ENCODE data around the gene PCSK1. TPM values are rescaled to one million over a fixed set of nuclear protein-coding genes. Genes with fewer than 3 reads are reported as not detected.

Gene PCSK1
- total and polyA plus RNA-seq, 8 donors = 0.18 to 4.8 (median 0.58) TPM; not detected in 4

GRCh38 chr5:96476654-96477053 lies 43.6 kb upstream of the PCSK1 start:
- no peak for DNase-seq
- no peak overlapping the region for H3K27ac ChIP-seq

DNA sequence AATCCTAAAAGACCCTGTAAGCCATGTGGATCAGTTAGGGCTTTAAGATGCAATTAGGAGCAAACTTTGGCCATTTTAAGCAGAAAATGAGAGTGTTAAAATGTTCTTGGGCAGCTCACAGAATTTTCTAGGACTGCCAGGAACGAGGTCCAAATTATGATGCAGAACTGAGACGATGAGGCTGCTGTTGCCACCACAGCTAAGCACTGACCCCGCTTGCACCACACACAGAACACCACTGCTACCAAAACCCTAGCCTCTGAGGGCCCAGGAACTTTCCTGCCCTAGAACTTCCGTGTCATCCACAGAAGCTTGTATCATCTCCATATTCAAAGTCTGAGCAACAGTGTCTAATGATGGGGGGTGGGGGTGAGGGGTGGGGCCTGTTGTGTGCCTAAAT lies 41.0 kb upstream of the PCSK1 start:
- Histone ChIP-seq H3K36me3 (no peaks in the 10 kb centered on the region), H3K27me3 (no peaks in the 10 kb centered on the region), H3K27ac (no peak overlapping the region), H3K4me3 (no peak overlapping the region), H3K9me3 (no peaks in the 10 kb centered on the region), H3K4me1 (no peaks in the 10 kb centered on the region)
- 78 to 87% (median 83%) methylated on average over 4 of the region's 4 CpGs for WGBS, 5 donors
- TF ChIP-seq POLR2AphosphoS5 (IDR thresholded peaks at IDR 0.05) (no peak), CTCF (IDR thresholded peaks at IDR 0.05) (no peak), EP300 (IDR thresholded peaks at IDR 0.05) (no peak), POLR2A (IDR thresholded peaks at IDR 0.05) (no peak)
- intact Hi-C loops (cut with DNase I; ENCODE audit: low total_unique reads) = no loop called here
- no peak for DNase-seq

More at GRCh38 chr5:96476654-96477053, 43.6 kb upstream of the PCSK1 start:
- H3K9me3 ChIP-seq = no peaks in the 10 kb centered on the region
- H3K36me3 ChIP-seq = no peaks in the 10 kb centered on the region
- H3K4me3 ChIP-seq = no peak overlapping the region
- H3K4me1 ChIP-seq = no peaks in the 10 kb centered on the region
- no peaks in the 10 kb centered on the region for H3K27me3 ChIP-seq
- WGBS, 5 donors = 67 to 90% (median 86%) methylated on average over 3 of the region's 3 CpGs
- intact Hi-C loops (cut with DNase I; ENCODE audit: low total_unique reads) = no loop called here
- TF ChIP-seq CTCF (IDR thresholded peaks at IDR 0.05) = no peak
- TF ChIP-seq POLR2AphosphoS5 (IDR thresholded peaks at IDR 0.05) = no peak

DNA sequence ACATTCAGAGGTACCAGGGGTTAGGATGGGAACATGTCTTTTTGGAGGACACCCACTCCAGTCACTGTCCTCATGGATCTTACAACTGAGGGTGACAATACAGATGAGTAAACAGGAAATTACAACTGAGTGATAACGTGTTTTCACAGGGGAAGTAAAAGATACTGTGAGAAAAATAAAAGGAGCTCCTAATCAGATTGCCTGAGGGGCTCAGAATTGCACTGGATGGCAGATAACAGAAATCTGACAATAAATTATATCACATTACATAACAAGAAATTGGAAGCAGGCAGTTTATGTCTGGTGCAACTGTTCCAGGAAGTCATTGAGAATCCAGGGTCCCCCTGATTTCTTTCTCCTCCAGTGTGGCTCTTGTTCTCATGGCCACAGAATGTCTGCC lies 40.1 kb upstream of the PCSK1 start:
- WGBS, 5 donors = 24 to 42% (median 34%) methylated on average over 1 of the region's 1 CpG
- Histone ChIP-seq H3K27ac (no peak overlapping the region), H3K9me3 (no peaks in the 10 kb centered on the region), H3K4me1 (no peaks in the 10 kb centered on the region), H3K4me3 (no peak overlapping the region), H3K27me3 (no peaks in the 10 kb centered on the region), H3K36me3 (no peaks in the 10 kb centered on the region)
- TF ChIP-seq CTCF (IDR thresholded peaks at IDR 0.05) (no peak), POLR2A (IDR thresholded peaks at IDR 0.05) (no peak), EP300 (IDR thresholded peaks at IDR 0.05) (no peak), POLR2AphosphoS5 (IDR thresholded peaks at IDR 0.05) (no peak)
- DNase-seq = no peak
- intact Hi-C loops (cut with DNase I; ENCODE audit: low total_unique reads) = no loop called here

- Histone ChIP-seq H3K9me3 (no peaks in the 10 kb centered on the region), H3K4me3 (no peak overlapping the region), H3K36me3 (no peaks in the 10 kb centered on the region), H3K4me1 (no peaks in the 10 kb centered on the region), H3K27ac (no peak overlapping the region), H3K27me3 (no peaks in the 10 kb centered on the region)
- no peak for DNase-seq
- TF ChIP-seq EP300 (IDR thresholded peaks at IDR 0.05) = no peak
- no peak for TF ChIP-seq POLR2A (IDR thresholded peaks at IDR 0.05)
- TF ChIP-seq POLR2AphosphoS5 (IDR thresholded peaks at IDR 0.05) = no peak
- no peak for TF ChIP-seq CTCF (IDR thresholded peaks at IDR 0.05)
- 33 to 65% (median 58%) methylated on average over 1 of the region's 1 CpG for WGBS, 5 donors
- intact Hi-C loops (cut with DNase I; ENCODE audit: low total_unique reads) = no loop called here
These were observed 37.7 kb upstream of the PCSK1 start for GRCh38 chr5:96470785-96471184.

Measured in stomach (tissue), 9 donors.